Lower lobe of right lung (tissue), 2 donors: ENCODE measurements around the gene LYSMD2. TPM values are rescaled to one million over a fixed set of nuclear protein-coding genes. Genes with fewer than 3 reads are reported as not detected.
"Not testable (repeated sequence)": the region's sequence is repeated elsewhere in the genome, so short reads cannot be mapped to it uniquely, and the experiment has no call there.

ENCODE experiments used
- ATAC-seq, 2 donors: fragments of 200-7000 bp; cut with Tn5 transposase; one replicate each; pipeline ENCODE4 v1.9.1; 2020 to 2022; ENCODE audit warnings: mild to moderate bottlenecking in 2 of 2, moderate library complexity in 2 of 2
- DNase-seq: peaks from one replicate; pipeline ENCODE4 v3.0.0-alpha.2; 2020
- H3K27ac ChIP-seq: fragments of 200-600 bp; one replicate; pipeline ENCODE4 v1.8.0; 2022
- H3K27me3 ChIP-seq: fragments of 200-600 bp; one replicate; pipeline ENCODE4 v1.8.0; 2022; ENCODE audit warnings: low read depth
- H3K36me3 ChIP-seq: fragments of 200-600 bp; one replicate; pipeline ENCODE4 v1.8.0; 2022; ENCODE audit warnings: mild to moderate bottlenecking
- H3K4me1 ChIP-seq: fragments of 200-600 bp; one replicate; pipeline ENCODE4 v1.8.0; 2022
- H3K4me3 ChIP-seq: fragments of 200-600 bp; one replicate; pipeline ENCODE4 v1.8.0; 2022; ENCODE audit warnings: mild to moderate bottlenecking
- H3K9me3 ChIP-seq: fragments of 200-600 bp; one replicate; pipeline ENCODE4 v1.8.0; 2022
- intact Hi-C: fragments of 100-400 bp; cut with DNase I; formaldehyde crosslinking; loops from one replicate; pipeline ENCODE4 v1.11.0; 2022
- long read RNA-seq: library from polyadenylated mRNA; unstranded; transcript quantifications from one replicate; pipeline ENCODE4 v2.0.0, GENCODE V29; 2021
- total RNA-seq: library from RNA; stranded (reverse); fragmentation: NEBNext Ultra II Directional; extraction: Animal tissue kit (Norgen Biotek cat#: 25700); gene quantifications from one replicate; pipeline ENCODE4 v1.2.1, GENCODE V29; 2021
- TF ChIP-seq, protein P1 (sequence below): fragments of 200-600 bp; IDR thresholded peaks from one replicate; pipeline ENCODE4 v1.8.0; 2022; ENCODE audit warnings: antibody characterized with exemption, mild to moderate bottlenecking
- donor health status: DM: no; HTN: yes; CAD: no; lungs with severe emphysema.

Gene LYSMD2, protein sequence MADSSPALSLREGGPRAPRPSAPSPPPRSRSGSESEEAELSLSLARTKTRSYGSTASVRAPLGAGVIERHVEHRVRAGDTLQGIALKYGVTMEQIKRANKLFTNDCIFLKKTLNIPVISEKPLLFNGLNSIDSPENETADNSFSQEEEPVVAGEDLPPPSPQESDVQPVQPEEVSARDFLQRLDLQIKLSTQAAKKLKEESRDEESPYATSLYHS
- 22.2 TPM for total RNA-seq
- long read RNA-seq, transcript LYSMD2-201 (3 exons, 1,759 nt) = major isoform, 47 of 54 reads
- long read RNA-seq, partial matches to known transcripts = 1 of 54 reads
- long read RNA-seq, other reads (novel, unspliced or antisense) = 6 of 54 reads

DNA sequence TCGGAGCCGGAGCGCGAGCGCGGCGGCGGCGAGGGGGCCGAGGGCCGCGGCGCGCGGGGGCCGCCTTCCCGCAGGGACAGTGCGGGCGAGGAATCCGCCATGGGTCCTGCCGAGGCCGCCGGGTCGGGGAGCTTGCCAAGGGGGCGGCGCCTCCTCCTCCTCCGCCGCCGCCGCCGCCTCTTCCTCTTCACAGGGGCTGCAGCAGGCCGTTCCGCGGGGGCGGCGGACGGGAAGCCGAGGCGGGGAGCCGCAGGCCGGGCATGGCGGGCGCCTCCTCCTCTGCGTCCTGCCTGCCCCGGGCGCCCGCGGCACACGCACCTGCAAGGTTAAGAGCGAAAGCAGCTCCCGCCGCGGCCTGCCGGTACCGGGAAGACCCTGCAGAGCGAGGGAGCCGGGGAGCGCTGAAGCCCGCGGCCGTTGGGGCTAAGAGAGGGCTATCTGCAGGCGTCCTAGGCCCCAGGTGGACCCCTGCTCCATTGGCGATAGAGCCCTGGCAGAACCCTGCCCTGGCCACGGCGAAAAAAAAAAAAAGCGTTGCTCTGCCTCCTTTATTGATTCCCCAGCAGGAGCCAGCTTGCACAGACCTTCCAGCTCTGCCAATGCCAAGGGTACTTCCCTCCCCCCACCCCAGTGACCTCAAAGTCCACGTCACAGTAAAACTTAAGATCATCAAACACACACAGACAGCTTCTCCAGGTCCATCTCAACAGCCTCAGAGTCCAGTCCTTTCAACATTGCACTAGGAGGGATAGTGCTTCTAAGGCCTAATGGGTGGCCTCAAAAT is at the start of gene LYSMD2:
Gene LYSMD2, minus strand, starts transcription at position 134 of the 784 bp plus-strand sequence. Its CDS starts 33 bp downstream, at position 101.
- TF ChIP-seq, protein P1, sequence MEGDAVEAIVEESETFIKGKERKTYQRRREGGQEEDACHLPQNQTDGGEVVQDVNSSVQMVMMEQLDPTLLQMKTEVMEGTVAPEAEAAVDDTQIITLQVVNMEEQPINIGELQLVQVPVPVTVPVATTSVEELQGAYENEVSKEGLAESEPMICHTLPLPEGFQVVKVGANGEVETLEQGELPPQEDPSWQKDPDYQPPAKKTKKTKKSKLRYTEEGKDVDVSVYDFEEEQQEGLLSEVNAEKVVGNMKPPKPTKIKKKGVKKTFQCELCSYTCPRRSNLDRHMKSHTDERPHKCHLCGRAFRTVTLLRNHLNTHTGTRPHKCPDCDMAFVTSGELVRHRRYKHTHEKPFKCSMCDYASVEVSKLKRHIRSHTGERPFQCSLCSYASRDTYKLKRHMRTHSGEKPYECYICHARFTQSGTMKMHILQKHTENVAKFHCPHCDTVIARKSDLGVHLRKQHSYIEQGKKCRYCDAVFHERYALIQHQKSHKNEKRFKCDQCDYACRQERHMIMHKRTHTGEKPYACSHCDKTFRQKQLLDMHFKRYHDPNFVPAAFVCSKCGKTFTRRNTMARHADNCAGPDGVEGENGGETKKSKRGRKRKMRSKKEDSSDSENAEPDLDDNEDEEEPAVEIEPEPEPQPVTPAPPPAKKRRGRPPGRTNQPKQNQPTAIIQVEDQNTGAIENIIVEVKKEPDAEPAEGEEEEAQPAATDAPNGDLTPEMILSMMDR = no peak
- peak; percentile 94 to 97 for ATAC-seq
- H3K36me3 ChIP-seq = no peaks in the 10 kb centered on the region

DNA sequence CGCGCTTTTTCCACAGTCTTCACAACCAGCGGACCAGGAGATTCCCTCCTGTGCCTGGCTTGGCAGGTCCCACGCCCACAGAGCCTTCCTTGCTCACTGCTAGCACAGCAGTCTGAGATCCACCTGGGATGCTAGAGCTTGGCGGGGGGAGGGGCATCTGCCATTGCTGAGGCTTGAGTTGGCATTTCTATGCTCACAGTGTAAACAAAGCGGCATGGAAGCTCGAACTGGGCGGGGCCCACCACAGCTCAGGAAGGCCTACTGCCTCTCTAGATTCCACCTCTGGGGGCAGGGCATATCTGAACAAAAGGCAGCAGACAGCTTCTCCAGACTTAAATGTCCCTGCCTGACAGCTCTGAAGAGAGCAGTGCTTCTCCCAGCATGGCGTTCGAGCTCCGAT is 49.7 kb upstream of the LYSMD2 start:
- H3K27me3 ChIP-seq = not testable (repeated sequence)

More for the DNA sequence above, at the start of gene LYSMD2:
- intact Hi-C loops = no loop called here
- peak within 1 kb of the TSS; percentile 93 for H3K27ac ChIP-seq
- peak; percentile 88 for DNase-seq
- H3K4me1 ChIP-seq = peaks cover 30% of the 10 kb centered on the region
- no peaks in the 10 kb centered on the region for H3K9me3 ChIP-seq
- no peaks in the 10 kb centered on the region for H3K27me3 ChIP-seq
- H3K4me3 ChIP-seq = peak within 1 kb of the TSS; percentile 79

DNA sequence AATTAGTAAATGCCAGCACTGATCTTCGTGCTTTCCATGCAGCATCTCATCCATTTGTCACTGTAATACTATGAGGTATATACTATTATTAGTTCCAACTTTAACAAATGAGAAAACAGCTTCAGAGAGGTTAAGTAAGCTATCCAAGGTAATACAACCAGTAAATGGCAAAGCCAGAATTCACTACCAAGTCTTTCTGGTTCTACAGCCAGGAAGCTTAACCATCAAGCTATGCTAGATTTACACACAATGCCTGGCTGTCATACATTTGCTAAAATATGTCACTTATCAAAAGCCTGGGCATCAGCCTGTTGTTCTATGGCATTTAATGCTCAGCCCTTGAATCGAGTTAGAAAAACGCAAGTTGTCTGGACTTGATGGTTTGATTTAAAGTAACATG is 46.5 kb upstream of the LYSMD2 start:
- H3K9me3 ChIP-seq = no peaks in the 10 kb centered on the region
- H3K27ac ChIP-seq = no peak overlapping the region
- TF ChIP-seq, protein P1 = no peak
- H3K4me1 ChIP-seq = no peaks in the 10 kb centered on the region
- ATAC-seq (no peak), DNase-seq (no peak)
- intact Hi-C loops = no loop called here
- no peaks in the 10 kb centered on the region for H3K27me3 ChIP-seq
- no peak overlapping the region for H3K4me3 ChIP-seq
- H3K36me3 ChIP-seq = peaks cover 34% of the 10 kb centered on the region

More for the DNA sequence above, 49.7 kb upstream of the LYSMD2 start:
- intact Hi-C loops, H3K4me3 ChIP-seq, ATAC-seq, H3K27ac ChIP-seq, DNase-seq, H3K4me1 ChIP-seq, H3K9me3 ChIP-seq: not testable (repeated sequence)
- H3K36me3 ChIP-seq = peaks cover 27% of the 10 kb centered on the region

DNA sequence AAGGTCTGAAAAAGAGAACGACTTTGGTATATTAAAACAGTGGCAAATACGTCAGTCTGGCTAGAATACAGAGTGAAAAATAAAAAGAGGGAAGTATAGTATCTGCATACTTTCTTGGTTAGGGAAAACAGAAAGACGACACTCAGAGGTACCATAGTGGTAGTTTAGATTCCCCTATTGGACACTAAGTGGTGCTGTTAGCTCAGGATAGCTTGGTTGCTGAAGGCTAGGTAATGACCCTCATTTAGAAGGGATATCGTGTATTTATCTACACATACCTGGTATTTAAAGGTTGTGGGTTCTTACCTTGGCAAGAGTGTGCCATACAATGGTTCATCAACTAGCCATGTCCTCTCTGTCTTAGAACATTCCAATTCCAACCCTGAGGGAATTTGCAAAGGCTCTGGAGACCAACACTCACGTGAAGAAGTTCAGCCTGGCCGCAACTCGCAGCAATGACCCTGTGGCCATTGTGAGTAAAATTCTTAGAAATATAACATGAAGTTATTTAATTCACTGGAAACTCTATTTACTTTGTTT is 45.0 kb upstream of the LYSMD2 start:
- H3K4me3 ChIP-seq = no peak overlapping the region
- TF ChIP-seq, protein P1 = peak; percentile 38
- H3K27ac ChIP-seq = no peak overlapping the region
- no peaks in the 10 kb centered on the region for H3K4me1 ChIP-seq
- DNase-seq (no peak), ATAC-seq (peak in 1 of 2 donors; percentile 55)
- no peaks in the 10 kb centered on the region for H3K27me3 ChIP-seq
- H3K9me3 ChIP-seq = no peaks in the 10 kb centered on the region
- peaks cover 35% of the 10 kb centered on the region for H3K36me3 ChIP-seq
- intact Hi-C loops = no loop called here

DNA sequence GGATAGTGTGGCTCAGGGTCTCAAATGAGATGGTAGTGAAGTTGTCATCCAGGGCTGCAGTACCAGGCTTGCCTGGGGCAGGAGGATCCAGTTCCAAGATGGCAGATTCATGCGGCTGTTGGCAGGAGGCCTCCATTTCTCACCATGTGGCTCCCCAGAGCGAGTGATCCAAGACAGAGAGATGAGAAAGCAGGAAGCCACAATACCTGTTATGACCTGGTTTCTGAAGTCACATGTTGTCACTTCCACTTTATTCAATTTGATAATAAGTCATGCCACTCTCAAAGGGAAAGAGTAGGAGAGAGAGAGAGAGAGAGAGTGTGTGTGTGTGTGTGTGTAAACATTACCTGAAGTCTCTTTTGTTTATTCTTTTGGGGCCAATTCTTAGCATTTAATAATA is 44.1 kb upstream of the LYSMD2 start:
- TF ChIP-seq, protein P1 = no peak
- Histone ChIP-seq H3K4me3 (no peak overlapping the region), H3K36me3 (peaks cover 32% of the 10 kb centered on the region), H3K4me1 (peaks cover under 1% of the 10 kb centered on the region), H3K9me3 (no peaks in the 10 kb centered on the region), H3K27me3 (no peaks in the 10 kb centered on the region), H3K27ac (no peak overlapping the region)
- intact Hi-C loops = no loop called here
- DNase-seq (no peak), ATAC-seq (no peak)
